HG03025 (cell line): ENCODE measurements around the gene VPS13D.
"Not testable (repeated sequence)": the region's sequence is repeated elsewhere in the genome, so short reads cannot be mapped to it uniquely, and the experiment has no call there.

Experiments
- ATAC-seq: cut with Tn5 transposase; IDR thresholded peaks from one replicate; pipeline ENCODE4 v1.9.1; 2021; ENCODE audit warnings: mild to moderate bottlenecking, moderate library complexity; ENCODE audit not compliant: unreplicated experiment, low FRiP score

The VPS13D gene

GRCh38 chr1:12196641-12197482, 33.0 kb upstream of the VPS13D start:
- ATAC-seq, result no peak

GRCh38 chr1:12197483-12197880, 32.3 kb upstream of the VPS13D start:
- no peak for ATAC-seq

- no peak for ATAC-seq
Observed at GRCh38 chr1:12200208-12200607, 29.6 kb upstream of the VPS13D start.

GRCh38 chr1:12201352-12202189, 28.3 kb upstream of the VPS13D start:
- ATAC-seq, result no peak

- no peak for ATAC-seq
Observed at GRCh38 chr1:12202190-12202497, 27.7 kb upstream of the VPS13D start.

- no peak for ATAC-seq
Observed at GRCh38 chr1:12202577-12202976, 27.3 kb upstream of the VPS13D start.

GRCh38 chr1:12203216-12204007, 26.4 kb upstream of the VPS13D start:
- no peak for ATAC-seq

GRCh38 chr1:12204140-12204539, 25.7 kb upstream of the VPS13D start:
- ATAC-seq, result no peak

GRCh38 chr1:12204754-12205658, 24.8 kb upstream of the VPS13D start:
- no peak for ATAC-seq

- no peak for ATAC-seq
Observed at GRCh38 chr1:12206238-12206637, 23.6 kb upstream of the VPS13D start.

- ATAC-seq, result no peak
Observed at GRCh38 chr1:12206792-12207424, 22.9 kb upstream of the VPS13D start.

- no peak for ATAC-seq
Observed at GRCh38 chr1:12208271-12208670, 21.6 kb upstream of the VPS13D start.

- no peak for ATAC-seq
Observed at GRCh38 chr1:12208764-12209494, 20.9 kb upstream of the VPS13D start.

- ATAC-seq, result no peak
Observed at GRCh38 chr1:12209495-12209832, 20.4 kb upstream of the VPS13D start.

GRCh38 chr1:12215118-12215961, 14.5 kb upstream of the VPS13D start:
- ATAC-seq, result no peak

- ATAC-seq, result no peak
Observed at GRCh38 chr1:12219800-12220199, 10.0 kb upstream of the VPS13D start.

- ATAC-seq, result no peak
Observed at GRCh38 chr1:12220890-12221289, 8.9 kb upstream of the VPS13D start.

GRCh38 chr1:12222700-12223099, 7.1 kb upstream of the VPS13D start:
- not testable (repeated sequence) for ATAC-seq
